ENCODE data around the gene TRABD2B.

TRABD2B gene

GRCh38 chr1:47751193-47751592 lies 246.0 kb downstream of the TRABD2B start:
- DNase-seq = no peak

- no peak for DNase-seq
Observed at GRCh38 chr1:47745715-47746609, 251.2 kb downstream of the TRABD2B start.

GRCh38 chr1:47742890-47743760 lies 254.1 kb downstream of the TRABD2B start:
- no peak for DNase-seq

- no peak for DNase-seq
Observed at GRCh38 chr1:47738560-47739182, 258.5 kb downstream of the TRABD2B start.

GRCh38 chr1:47732489-47732888 lies 264.7 kb downstream of the TRABD2B start:
- DNase-seq = no peak

- no peak for DNase-seq
Observed at GRCh38 chr1:47731730-47732129, 265.5 kb downstream of the TRABD2B start.

- no peak for DNase-seq
Observed at GRCh38 chr1:47729685-47730084, 267.5 kb downstream of the TRABD2B start.

- DNase-seq = no peak
Observed at GRCh38 chr1:47727697-47728085, 269.5 kb downstream of the TRABD2B start.

- no peak for DNase-seq
Observed at GRCh38 chr1:47727051-47727696, 270.0 kb downstream of the TRABD2B start.

- peak; percentile 52 for DNase-seq
Observed at GRCh38 chr1:47725992-47726855, 271.0 kb downstream of the TRABD2B start.

- DNase-seq = no peak
Observed at GRCh38 chr1:47725511-47725991, 271.6 kb downstream of the TRABD2B start.

- DNase-seq = no peak
Observed at GRCh38 chr1:47725000-47725473, 272.1 kb downstream of the TRABD2B start.

- DNase-seq = no peak
Observed at GRCh38 chr1:47724432-47724999, 272.7 kb downstream of the TRABD2B start.

GRCh38 chr1:47722909-47723580 lies 274.1 kb downstream of the TRABD2B start:
- no peak for DNase-seq

- no peak for DNase-seq
Observed at GRCh38 chr1:47722101-47722500, 275.1 kb downstream of the TRABD2B start.

GRCh38 chr1:47720111-47720510 lies 277.1 kb downstream of the TRABD2B start:
- no peak for DNase-seq

GRCh38 chr1:47717341-47717740 lies 279.8 kb downstream of the TRABD2B start:
- no peak for DNase-seq

GRCh38 chr1:47713975-47714767 lies 283.0 kb downstream of the TRABD2B start:
- DNase-seq = no peak

GRCh38 chr1:47713333-47713953 lies 283.7 kb downstream of the TRABD2B start:
- DNase-seq = no peak
